Testis (tissue), 2 donors: ENCODE measurements around the gene CNPY4.

ENCODE experiments used
- CTCF ChIP-seq, 3 experiments: fragments of 450-650 bp in 2 of 3; fragments of 200-600 bp in 1 of 3; sonication (generic) in 1 of 3; IDR thresholded peaks; one replicate each; pipeline ENCODE4 v1.5.1; 2016 to 2019; ENCODE audit warnings: antibody characterized with exemption in 3 of 3, mild to moderate bottlenecking in 2 of 3, moderate library complexity in 1 of 3
- POLR2A ChIP-seq: fragments of 450-650 bp; IDR thresholded peaks from one replicate; pipeline ENCODE4 v1.6.1; 2017; ENCODE audit warnings: antibody characterized with exemption, mild to moderate bottlenecking, moderate library complexity

GRCh38 chr7:100127866-100128636 lies 8.6 kb downstream of the CNPY4 start:
- TF ChIP-seq POLR2A: no peak
- no peak for TF ChIP-seq CTCF (IDR thresholded peaks at IDR 0.05)
